Heart right ventricle (tissue), 16 donors: Measurements from ENCODE around the gene APEX1. TPM values are rescaled to one million over a fixed set of nuclear protein-coding genes. Genes with fewer than 3 reads are reported as not detected.

Experiments
- ATAC-seq, 8 donors: fragments of 200-7000 bp; cut with Tn5 transposase; one replicate each; pipeline ENCODE4 v1.9.1; 2020; ENCODE audit warnings: mild to moderate bottlenecking in 8 of 8, moderate library complexity in 8 of 8, moderate number of reproducible peaks in 1 of 8
- DNase-seq, 2 donors: peaks; one replicate each; pipeline ENCODE4 v3.0.0-alpha.2; 2020
- H3K27ac ChIP-seq, 10 donors: fragments of 200-600 bp; sonication (generic) in 2 of 10; one replicate each; pipeline versions ENCODE4 v1.5.0 to v1.8.0; 2020 to 2022; ENCODE audit warnings: mild to moderate bottlenecking in 3 of 10
- H3K27me3 ChIP-seq, 7 donors: fragments of 200-600 bp; one replicate each; pipeline ENCODE4 v1.8.0; 2021 to 2022; ENCODE audit warnings: mild to moderate bottlenecking in 2 of 7
- H3K36me3 ChIP-seq, 9 donors: fragments of 200-600 bp; sonication (generic) in 1 of 9; one replicate each; pipeline versions ENCODE4 v1.5.0 to v1.8.0; 2020 to 2022; ENCODE audit warnings: mild to moderate bottlenecking in 2 of 9
- H3K4me1 ChIP-seq, 9 donors: fragments of 200-600 bp; sonication (generic) in 1 of 9; one replicate each; pipeline versions ENCODE4 v1.5.0 to v1.8.0; 2020 to 2022; ENCODE audit warnings: mild to moderate bottlenecking in 4 of 9
- H3K4me3 ChIP-seq, 10 donors: fragments of 200-600 bp; sonication (generic) in 2 of 10; one replicate each; pipeline versions ENCODE4 v1.5.0 to v1.8.0; 2020 to 2022; ENCODE audit warnings: mild to moderate bottlenecking in 7 of 10, moderate library complexity in 2 of 10
- H3K9me3 ChIP-seq, 11 donors: fragments of 200-600 bp in 10 of 11; sonication (generic) in 2 of 11; one replicate each; pipeline versions ENCODE4 v1.5.0 to v1.8.0; 2013 to 2022; ENCODE audit warnings: mild to moderate bottlenecking in 2 of 11, control low read depth in 1 of 11, moderate library complexity in 1 of 11
- CTCF ChIP-seq, 9 donors: fragments of 200-600 bp; sonication (generic) in 2 of 9; IDR thresholded peaks; one replicate each; pipeline versions ENCODE4 v1.5.0 to v1.8.0; 2021 to 2022; ENCODE audit warnings: antibody characterized with exemption in 9 of 9, mild to moderate bottlenecking in 5 of 9, moderate library complexity in 1 of 9
- WGBS, 2 donors: extraction: QIAGEN DNeasy Blood & Tissue Kit; methylation state at CpG; one replicate each; pipeline ENCODE4 v1.1.7; 2013; ENCODE audit warnings: inconsistent platforms in 1 of 2; 5-methylcytosine and 5-hydroxymethylcytosine counted together
- intact Hi-C, 10 donors: fragments of 100-400 bp; cut with DNase I; formaldehyde crosslinking; loops; one replicate each; pipeline versions ENCODE4 v1.11.1 to v1.14.2; 2022
- polyA plus RNA-seq, 2 donors: library from polyadenylated mRNA; stranded (reverse); fragments of 200-250 nt; gene quantifications; one replicate each; pipeline ENCODE4 v1.2.3, GENCODE V29; 2013
- total RNA-seq, 10 donors: library from RNA; stranded (reverse); fragmentation: NEBNext Ultra II Directional in 3 of 10; extraction: Animal tissue kit (Norgen Biotek cat#: 25700) in 3 of 10; gene quantifications; one replicate each; pipeline versions ENCODE4 v1.2.1 to v1.2.4, GENCODE V29; 2021 to 2023
- donor health status: Arrhythmogenic right ventricular cardiomyopathy.
- donor health status: ischemic (EF 13 %, LVEDD 7.1; RV severe dilation, severe dysfunction).
- donor health status: healthy with polysubstance abuse.
- donor health status: DM: no; HTN: yes; CAD: no.
- donor health status: DM: no; HTN: no; CAD: no.
- donor health status: ischemic (EF 25% LVEDD 6.9; RV normal size, moderate dysfunction).
- donor health status: ischemic (EF 25% LVEDD 5.7; RV mildly dilated, moderate dysfunction).
- donor health status: healthy.
- donor health status: DM: yes; HTN: yes; CAD: no.
- donor health status: Ischemic cardiomyopathy.
- donor health status: ischemic (EF 35%, LVEDD 5.7; RV mildly dilated, moderate dysfunction).
- donor health status: nonischemic (EF 11% LVEDD 7.7; RV severe dilation, severe dysfunction).
- donor health status: DM: yes; HTN: yes; CAD: no.
- donor health status: PGD.
- donor health status: ischemic (EF 29% LVEDD 5.4; RV normal size, mild dysfunction).
- donor health status: nonischemic (EF 23%, LVEDD 6.1; RV moderate dilation, normal function).

APEX1 gene
- total and polyA plus RNA-seq, 12 donors, result 57.1 to 103 (median 70.6) TPM

GRCh38 chr14:20485900-20486299 lies 30.9 kb downstream of the APEX1 start:
- H3K27me3 ChIP-seq, result peaks cover 0 to 4% (median 0%) of the 10 kb centered on the region in 7 donors
- ATAC-seq (no peak), DNase-seq (no peak)
- intact Hi-C loops, result no loop called here
- peaks cover 0 to 32% (median 18%) of the 10 kb centered on the region in 9 donors for H3K4me1 ChIP-seq
- TF ChIP-seq CTCF (IDR thresholded peaks at IDR 0.05), result no peak
- no peak overlapping the region for H3K4me3 ChIP-seq
- 67 to 68% methylated on average over 7 of the region's 7 CpGs for WGBS, 2 donors
- no peak overlapping the region for H3K27ac ChIP-seq
- no peaks in the 10 kb centered on the region for H3K9me3 ChIP-seq
- H3K36me3 ChIP-seq, result no peaks in the 10 kb centered on the region

- ATAC-seq (no peak), DNase-seq (no peak)
- Histone ChIP-seq H3K4me3 (no peak overlapping the region), H3K27me3 (peaks cover 0 to 4% (median 0%) of the 10 kb centered on the region in 7 donors), H3K9me3 (no peaks in the 10 kb centered on the region), H3K27ac (no peak overlapping the region), H3K36me3 (no peaks in the 10 kb centered on the region), H3K4me1 (peaks cover 0 to 39% (median 18%) of the 10 kb centered on the region in 9 donors)
- TF ChIP-seq CTCF (IDR thresholded peaks at IDR 0.05), result no peak
- intact Hi-C loops, result no loop called here
- 86 to 87% methylated on average over 8 of the region's 8 CpGs for WGBS, 2 donors
Measured at GRCh38 chr14:20486684-20487395, 31.8 kb downstream of the APEX1 start.

GRCh38 chr14:20487396-20487725 lies 32.3 kb downstream of the APEX1 start:
- Histone ChIP-seq H3K4me3 (no peak overlapping the region), H3K9me3 (no peaks in the 10 kb centered on the region), H3K36me3 (no peaks in the 10 kb centered on the region), H3K27me3 (peaks cover 0 to 4% (median 0%) of the 10 kb centered on the region in 7 donors), H3K27ac (no peak overlapping the region), H3K4me1 (peaks cover 0 to 39% (median 18%) of the 10 kb centered on the region in 9 donors)
- no peak for TF ChIP-seq CTCF (IDR thresholded peaks at IDR 0.05)
- intact Hi-C loops, result no loop called here
- DNase-seq (no peak), ATAC-seq (no peak)

GRCh38 chr14:20489093-20489994 lies 34.3 kb downstream of the APEX1 start:
- Histone ChIP-seq H3K27me3 (peaks cover 0 to 4% (median 0%) of the 10 kb centered on the region in 7 donors), H3K4me1 (peaks cover 0 to 53% (median 18%) of the 10 kb centered on the region in 9 donors), H3K9me3 (no peaks in the 10 kb centered on the region), H3K4me3 (no peak overlapping the region), H3K27ac (peak overlapping the region in 9 of 10 donors; percentile 20 to 79 (median 58)), H3K36me3 (no peaks in the 10 kb centered on the region)
- intact Hi-C loops, result no loop called here
- no peak for TF ChIP-seq CTCF (IDR thresholded peaks at IDR 0.05)
- DNase-seq, result peak in 1 of 2 donors; percentile 12
- 57 to 59% methylated on average over 6 of the region's 6 CpGs for WGBS, 2 donors
- peak; percentile 38 to 90 (median 83) for ATAC-seq
